T follicular helper cell (primary cell): ENCODE results near the gene DIP2B.
"Not testable (repeated sequence)": the region's sequence is repeated elsewhere in the genome, so short reads cannot be mapped to it uniquely, and the experiment has no call there.

ENCODE experiments used
- DNase-seq: peaks from one replicate; pipeline ENCODE4 v3.0.0-alpha.2; 2020; ENCODE audit warnings: low read depth

The DIP2B gene

GRCh38 chr12:50677858-50678257 is 173.1 kb downstream of the DIP2B start:
- no peak for DNase-seq

DNA sequence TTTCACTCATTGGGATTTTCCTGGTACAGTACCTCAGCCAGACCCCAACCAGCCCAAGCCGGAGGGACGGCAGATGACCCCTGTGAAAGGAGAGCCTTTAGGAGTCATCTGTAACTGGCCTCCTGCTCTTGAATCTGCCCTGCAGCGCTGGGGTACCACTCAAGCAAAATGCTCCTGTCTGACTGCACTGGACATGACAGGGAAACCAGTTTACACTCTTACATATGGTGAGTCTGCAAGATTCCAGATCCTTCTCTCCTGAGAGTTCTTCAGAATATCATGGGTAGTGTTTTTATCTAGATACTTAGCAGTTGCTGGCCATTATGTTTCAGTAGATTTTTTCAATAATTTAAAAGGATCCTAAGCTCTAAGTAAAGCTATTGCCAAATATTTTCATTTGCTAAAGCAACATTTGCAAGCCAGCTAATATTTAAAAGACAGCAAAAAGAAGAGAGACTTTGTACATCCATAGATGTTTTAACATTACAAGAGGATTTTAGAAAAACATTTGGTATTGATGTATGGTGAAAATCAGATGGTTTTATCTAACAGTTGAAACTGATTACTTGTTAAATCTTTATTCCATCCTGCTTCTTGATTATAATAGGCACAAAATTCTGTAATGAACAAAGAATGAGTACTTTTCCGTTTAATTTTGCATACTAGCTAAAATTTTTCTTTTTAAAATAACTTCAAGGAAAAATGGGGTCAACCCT is 174.0 kb downstream of the DIP2B start:
- DNase-seq = no peak

DNA sequence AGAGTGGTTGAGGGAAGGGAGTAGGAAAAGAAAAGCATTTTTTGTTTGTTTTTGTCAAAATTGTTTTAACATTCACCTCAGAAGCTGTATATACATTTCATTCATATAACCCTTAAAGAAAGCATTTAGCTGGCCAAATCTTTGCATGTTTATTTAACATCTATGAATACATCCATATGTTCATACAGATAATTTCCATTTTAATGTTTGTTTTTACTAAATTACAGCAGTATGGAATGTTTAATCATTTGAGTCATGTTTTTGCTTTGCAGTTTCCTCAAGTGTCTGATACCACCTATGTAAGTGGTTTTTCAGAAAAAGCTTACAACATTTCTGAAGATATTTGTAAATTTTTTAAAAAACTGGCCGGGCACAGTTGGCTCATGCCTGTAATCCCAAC is 174.8 kb downstream of the DIP2B start:
- no peak for DNase-seq

DNA sequence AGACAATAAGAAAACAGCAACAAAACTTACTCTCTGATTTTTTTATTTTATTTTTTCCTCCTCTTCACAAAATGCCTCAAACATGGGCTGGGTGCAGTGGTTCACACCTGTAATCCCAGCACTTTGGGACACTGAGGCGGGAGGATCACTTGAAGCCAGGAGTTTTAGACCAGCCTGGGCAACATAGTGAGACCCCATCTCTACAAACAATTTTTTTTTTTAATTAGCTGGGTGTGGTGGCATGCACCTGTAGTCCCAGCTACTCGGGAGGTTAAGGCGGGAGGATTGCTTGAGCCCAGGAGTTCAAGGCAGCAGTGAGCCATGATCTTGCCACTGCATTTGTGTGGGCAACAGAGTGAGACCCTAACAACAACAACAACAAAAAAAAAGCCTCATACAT is 176.3 kb downstream of the DIP2B start:
- not testable (repeated sequence) for DNase-seq

DNA sequence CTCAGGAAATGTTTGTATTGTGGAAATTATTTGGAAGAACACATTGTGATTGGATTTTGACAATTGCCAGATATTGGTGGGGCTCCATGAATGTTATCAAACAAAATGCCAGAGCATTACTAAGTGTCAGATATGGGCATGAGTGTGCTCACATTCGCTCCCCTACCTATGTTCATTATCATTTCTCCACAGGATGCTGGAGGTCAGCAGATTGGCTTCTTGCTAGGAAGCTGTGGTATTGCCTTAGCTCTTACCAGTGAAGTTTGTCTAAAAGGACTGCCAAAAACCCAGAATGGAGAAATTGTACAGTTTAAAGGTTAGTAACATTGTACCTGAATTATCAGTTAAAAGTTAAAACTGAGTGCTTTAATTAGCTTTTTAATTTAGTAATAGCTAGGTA is 180.9 kb downstream of the DIP2B start:
- no peak for DNase-seq

DNA sequence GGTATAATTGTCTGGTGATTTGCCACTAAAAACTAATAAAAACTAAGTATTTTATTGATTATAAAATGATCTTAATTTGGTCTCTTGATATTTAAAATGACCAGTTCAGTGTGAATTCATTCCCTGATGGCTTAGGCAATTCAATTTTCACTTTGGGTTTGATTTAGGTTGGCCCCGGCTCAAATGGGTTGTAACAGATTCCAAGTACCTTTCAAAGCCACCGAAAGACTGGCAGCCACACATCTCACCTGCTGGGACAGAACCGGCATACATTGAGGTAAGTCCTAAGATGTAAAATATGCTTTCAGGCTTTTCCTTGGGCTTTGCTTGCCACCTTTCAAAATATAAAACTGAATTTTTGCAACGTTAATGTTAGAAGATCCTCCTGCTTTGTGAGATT is 181.6 kb downstream of the DIP2B start:
- DNase-seq = no peak

GRCh38 chr12:50686976-50687375 is 182.2 kb downstream of the DIP2B start:
- no peak for DNase-seq

DNA sequence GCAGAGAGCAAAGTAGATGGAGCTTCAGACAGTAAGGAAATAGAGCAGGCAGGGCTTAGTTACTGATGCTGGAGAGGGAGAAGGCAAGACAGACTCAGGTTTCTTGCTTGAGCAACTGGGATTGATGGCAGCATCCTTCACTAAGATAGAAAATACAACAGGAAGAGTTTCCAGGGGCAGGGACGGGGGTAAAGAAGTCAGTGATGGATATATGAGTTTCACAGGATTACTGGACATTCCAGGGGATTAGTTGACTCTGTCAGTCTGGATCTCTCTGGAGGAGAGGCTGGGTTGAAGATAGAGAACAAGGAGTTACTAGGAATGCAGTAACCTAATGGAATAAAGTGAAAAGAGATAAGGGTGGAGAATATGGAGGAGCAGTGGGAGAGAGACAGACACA is 184.7 kb downstream of the DIP2B start:
- DNase-seq = no peak

DNA sequence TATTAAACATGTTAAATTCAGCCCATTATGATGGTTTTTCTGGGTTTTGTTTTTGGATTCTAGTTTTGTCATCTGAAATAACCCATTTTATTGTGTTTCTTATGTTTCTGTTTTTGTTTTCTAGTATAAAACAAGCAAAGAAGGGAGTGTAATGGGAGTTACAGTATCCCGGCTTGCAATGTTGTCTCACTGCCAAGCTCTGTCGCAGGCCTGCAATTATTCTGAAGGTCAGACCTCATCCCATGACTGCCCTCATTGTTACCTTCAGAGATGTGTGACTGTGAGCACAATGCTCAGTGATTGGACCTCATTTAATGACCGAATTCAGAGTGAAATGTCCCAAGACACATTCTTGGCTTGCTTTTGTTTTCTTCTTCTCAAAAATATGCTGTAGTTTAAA is 186.1 kb downstream of the DIP2B start:
- no peak for DNase-seq

DNA sequence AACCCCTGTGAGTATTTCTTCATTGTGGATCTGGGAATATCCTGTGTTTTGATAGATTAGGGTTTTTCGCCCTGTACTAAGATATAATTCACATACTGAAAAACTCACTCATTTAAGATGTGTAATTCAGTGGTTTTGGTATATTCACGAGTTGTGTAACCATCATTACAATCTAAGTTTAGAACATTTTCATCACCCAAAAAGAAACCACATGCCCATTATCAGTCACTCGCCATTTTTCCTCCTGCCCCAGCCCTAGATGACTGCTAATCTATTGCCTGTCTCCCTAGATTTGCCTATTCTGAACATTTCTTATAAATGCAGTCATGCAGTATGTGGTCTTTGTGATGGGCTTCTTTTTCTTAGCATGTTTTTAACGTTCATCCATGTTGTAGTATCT is 191.2 kb downstream of the DIP2B start:
- no peak for DNase-seq

DNA sequence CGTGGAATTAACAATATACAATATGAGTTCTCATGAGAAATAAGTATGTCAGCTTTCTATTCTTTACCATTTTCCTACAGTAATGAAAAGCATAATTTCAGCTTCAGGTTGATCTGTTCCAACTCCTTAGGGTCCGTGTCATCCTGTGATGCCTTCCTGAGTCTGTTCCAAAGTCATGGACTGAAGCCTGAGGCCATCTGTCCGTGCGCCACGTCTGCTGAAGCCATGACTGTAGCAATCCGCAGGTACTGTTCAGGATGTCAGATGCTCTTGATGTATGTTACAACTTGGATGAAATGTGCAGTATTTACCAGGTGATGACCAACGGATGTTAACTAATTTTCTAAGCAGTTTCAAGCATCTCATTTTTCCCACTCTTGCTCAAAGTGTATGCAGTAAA is 192.1 kb downstream of the DIP2B start:
- DNase-seq = no peak

DNA sequence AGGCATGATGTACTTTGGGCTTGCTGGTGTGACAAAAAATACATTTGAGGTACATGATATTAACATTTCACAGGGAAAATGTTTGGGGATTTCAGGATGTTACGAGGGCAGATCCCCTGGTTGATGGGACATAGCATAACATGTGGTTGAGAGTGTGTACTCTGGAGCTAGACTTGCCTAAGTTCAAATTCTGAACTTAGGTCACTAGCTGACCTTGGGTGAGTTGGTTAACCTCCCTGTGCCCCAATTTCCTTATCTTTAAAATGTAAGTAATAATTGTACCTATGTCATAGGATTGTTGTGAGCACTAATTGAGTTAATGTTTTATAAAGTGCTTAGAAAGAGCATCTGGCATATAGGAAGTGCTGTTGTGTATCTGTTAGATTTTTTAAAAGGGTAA is 194.4 kb downstream of the DIP2B start:
- no peak for DNase-seq

DNA sequence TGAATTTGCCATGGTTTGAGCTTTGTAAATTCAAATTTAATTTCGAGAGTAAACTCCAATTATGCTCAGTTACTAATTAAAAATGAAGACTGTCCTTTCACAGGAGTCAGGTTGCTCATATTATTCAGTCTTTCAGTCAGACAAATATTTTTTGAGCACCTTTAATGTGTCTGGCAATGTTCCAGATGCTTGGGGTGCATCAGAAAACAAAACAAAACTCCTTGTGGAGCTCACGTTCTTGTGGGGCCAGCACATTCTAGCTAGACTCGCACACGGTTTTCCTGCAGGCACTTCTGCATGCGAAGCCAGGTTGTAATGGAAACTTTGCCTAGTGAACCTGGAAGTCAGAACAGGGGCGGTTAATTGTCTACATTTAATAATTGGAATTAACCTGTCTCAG is 195.2 kb downstream of the DIP2B start:
- DNase-seq = no peak

- no peak for DNase-seq
Measured at GRCh38 chr12:50706606-50707005, 201.8 kb downstream of the DIP2B start.

GRCh38 chr12:50707396-50707795 is 202.6 kb downstream of the DIP2B start:
- DNase-seq = no peak

DNA sequence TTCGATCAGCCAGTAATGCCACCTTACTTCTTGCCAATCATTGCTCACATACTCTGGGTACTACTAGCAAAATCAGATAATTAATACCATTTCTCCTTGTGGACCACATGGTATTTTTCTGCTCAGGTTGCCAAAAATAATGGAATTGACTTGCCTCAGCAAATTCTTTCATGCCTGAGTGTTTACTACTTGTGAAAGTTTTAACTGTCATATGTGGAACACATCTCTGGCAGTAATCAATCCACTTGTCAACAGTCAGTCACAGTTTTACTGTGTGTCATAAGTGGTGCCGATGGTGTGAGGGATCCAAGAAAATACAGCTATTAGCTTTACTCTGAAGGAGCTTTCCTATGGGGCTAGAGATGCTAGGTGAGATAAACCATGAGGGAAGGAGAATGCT is 203.8 kb downstream of the DIP2B start:
- no peak for DNase-seq

GRCh38 chr12:50711121-50711520 is 206.3 kb downstream of the DIP2B start:
- no peak for DNase-seq

DNA sequence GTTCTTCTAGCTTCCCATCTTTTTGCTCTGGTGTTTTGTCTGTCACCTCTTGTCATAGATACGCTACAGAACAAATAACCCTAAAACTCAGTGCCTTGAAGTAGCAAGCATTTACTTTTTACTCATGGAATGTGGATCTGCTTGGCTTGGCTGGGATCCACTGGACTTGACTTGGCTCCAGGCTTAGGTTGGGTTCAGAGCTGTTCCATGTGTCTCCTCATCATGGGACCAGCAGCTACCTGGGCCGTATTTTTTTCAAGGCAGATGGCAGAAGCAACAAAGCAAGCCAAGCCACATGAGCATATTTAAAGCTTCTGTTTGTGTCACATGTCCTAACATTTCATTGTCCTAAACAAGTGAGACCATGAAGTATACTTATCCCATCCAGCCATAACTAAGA is 210.4 kb downstream of the DIP2B start:
- DNase-seq = no peak

- no peak for DNase-seq
Measured at GRCh38 chr12:50718760-50719159, 214.0 kb downstream of the DIP2B start.

GRCh38 chr12:50720085-50720484 is 215.3 kb downstream of the DIP2B start:
- DNase-seq = no peak

- no peak for DNase-seq
Measured at GRCh38 chr12:50720501-50720900, 215.7 kb downstream of the DIP2B start.

DNA sequence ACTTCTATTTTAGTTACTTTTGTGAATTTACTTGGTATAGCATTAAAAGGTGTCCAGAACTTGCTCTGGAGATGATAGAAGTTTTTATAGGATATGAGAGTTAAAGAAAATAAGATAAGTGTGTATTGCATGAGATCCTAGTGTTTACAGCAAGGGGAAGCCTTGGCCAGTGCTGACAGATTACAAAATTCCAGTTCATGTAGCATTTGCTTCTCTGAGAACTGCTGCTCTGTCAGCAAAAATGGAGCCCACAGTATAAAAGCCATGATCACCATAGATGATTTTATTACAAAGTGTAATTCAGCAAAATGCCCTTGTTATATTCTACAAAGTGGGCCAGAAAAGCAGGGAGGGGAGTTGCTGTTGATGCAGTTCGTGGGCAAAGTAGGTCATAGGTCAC is 219.1 kb downstream of the DIP2B start:
- no peak for DNase-seq

DNA sequence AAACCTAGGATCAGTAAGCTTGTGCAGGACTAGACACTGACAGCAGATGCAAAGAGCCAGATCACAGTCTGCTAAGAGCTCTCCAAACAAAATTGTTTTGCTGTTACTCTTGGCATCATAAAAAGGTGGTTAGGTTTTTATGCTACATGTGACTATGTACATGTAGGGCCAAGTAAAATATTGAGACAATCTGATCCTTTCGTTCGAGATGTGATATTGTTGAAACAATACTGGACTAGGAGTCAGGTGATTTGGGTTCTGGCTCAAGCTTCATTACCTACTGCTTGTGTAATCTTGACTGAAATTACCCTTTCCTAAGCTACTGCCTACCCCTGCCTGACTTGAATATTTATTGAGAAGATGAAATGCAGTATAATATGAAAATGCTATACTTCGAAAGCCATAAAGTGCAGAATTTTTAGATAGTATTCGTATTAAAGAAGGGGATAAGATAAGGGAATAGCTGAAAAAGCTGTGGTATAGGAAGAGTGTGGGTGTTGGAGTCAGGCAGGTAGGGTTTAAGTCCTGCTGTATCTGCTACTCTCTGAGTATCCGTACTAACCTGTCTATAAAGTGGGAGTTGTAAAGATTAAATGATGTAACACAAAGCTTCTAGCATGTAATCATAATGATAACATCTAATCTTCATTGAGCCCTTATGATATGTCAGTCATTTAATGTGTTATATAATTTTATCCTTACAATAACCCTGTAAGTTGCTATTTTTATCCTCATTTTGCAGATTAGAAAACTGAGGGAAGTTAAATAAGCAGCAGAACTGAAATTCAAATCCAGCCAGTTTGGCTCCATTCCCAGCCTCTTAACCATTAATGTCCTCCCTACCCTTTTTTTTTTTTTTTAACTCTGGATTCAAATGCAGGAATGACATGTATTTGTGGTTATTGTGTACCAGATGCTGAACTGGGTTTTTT is 220.5 kb downstream of the DIP2B start:
- DNase-seq = no peak
